ENCODE results near the gene RHOG. TPM values are rescaled to one million over a fixed set of nuclear protein-coding genes. Genes with fewer than 3 reads are reported as not detected.

RHOG gene
- total RNA-seq, 1 experiment from 2014 or later, result 26.4 TPM

GRCh38 chr11:3876613-3877012 is 35.9 kb upstream of the RHOG start:
- Histone ChIP-seq H3K23me2 (ENCODE audit: insufficient read length, low read depth, low read length, poor library complexity, severe bottlenecking) (no peaks in the 10 kb centered on the region), H3K4ac (ENCODE audit: low read depth, low read length) (no peak overlapping the region), H3K9me3 (ENCODE audit: control insufficient read depth, low read depth, low read length) (no peaks in the 10 kb centered on the region), H2BK15ac (ENCODE audit: low read depth, low read length) (no peak overlapping the region), H2BK12ac (ENCODE audit: insufficient read length, low read depth, low read length) (no peak overlapping the region), H3K4me2 (ENCODE audit: insufficient read depth, insufficient read length, low read length) (no peak overlapping the region), H3K79me1 (ENCODE audit: insufficient read depth, low read depth, low read length, poor library complexity, severe bottlenecking) (no peaks in the 10 kb centered on the region), H3K18ac (ENCODE audit: insufficient read length, low read depth, low read length) (no peak overlapping the region), H4K91ac (ENCODE audit: insufficient read length, low read depth, low read length) (no peak overlapping the region), H3K56ac (ENCODE audit: insufficient read length, low read depth, low read length) (no peak overlapping the region), H2AFZ (ENCODE audit: low read length) (no peak overlapping the region), H3K9ac (ENCODE audit: extremely low read depth, insufficient read length, low read length) (no peak overlapping the region), H3K14ac (ENCODE audit: insufficient read depth, low read length) (no peak overlapping the region), H4K5ac (ENCODE audit: insufficient read length, low read depth, low read length) (no peak overlapping the region), H3K79me2 (ENCODE audit: insufficient read depth, low read length) (no peaks in the 10 kb centered on the region), H4K20me1 (ENCODE audit: control insufficient read depth, insufficient read depth, insufficient read length) (no peaks in the 10 kb centered on the region), H2BK5ac (ENCODE audit: insufficient read length, low read length) (no peak overlapping the region), H2BK20ac (ENCODE audit: low read depth, low read length, poor library complexity, severe bottlenecking) (no peak overlapping the region), H3K4me1 (ENCODE audit: insufficient read depth, low read length) (no peaks in the 10 kb centered on the region), H3K23ac (ENCODE audit: insufficient read length, low read depth, low read length) (no peak overlapping the region), H3K27ac (ENCODE audit: insufficient read length, low read depth, low read length) (no peak overlapping the region), H2BK120ac (ENCODE audit: low read depth, low read length, poor library complexity, severe bottlenecking) (no peak overlapping the region), H2AK5ac (ENCODE audit: insufficient read length, low read length) (no peak overlapping the region), H3K27me3 (ENCODE audit: insufficient read depth, low read length) (no peaks in the 10 kb centered on the region; the same call in 1 of the 2 replicates), H3T11ph (ENCODE audit: low read length) (no peak overlapping the region), H4K8ac (replicated peaks; ENCODE audit: insufficient read length, low read depth, low read length) (no peak overlapping the region)
- no peak for DNase-seq
- H3K27me3 Mint-ChIP-seq (ENCODE audit: low read depth), result no peaks in the 10 kb centered on the region
- no peak for TF ChIP-seq CTCF (conservative IDR thresholded peaks at IDR 0.05)
- peaks cover 0 to 2% (median 0%) of the 10 kb centered on the region in 3 experiments; a peak in 1 of 7 replicates for H3K36me3 Mint-ChIP-seq (ENCODE audit: insufficient read depth in 1 of 3, low read depth in 3 of 3)
- H3K4me1 Mint-ChIP-seq, result peaks cover 16 to 19% of the 10 kb centered on the region in 2 experiments
- H3K4me3 Mint-ChIP-seq, result no peak overlapping the region
- WGBS (ENCODE audit: extremely low coverage, insufficient read length, low lambda C conversion rate), result no CpG with 5 or more reads among the region's 3 CpGs
- no peaks in the 10 kb centered on the region for H3K9me3 Mint-ChIP-seq
- no peak overlapping the region for H3K27ac Mint-ChIP-seq

All from H9 (cell line).